Endothelial cell of umbilical vein (primary cell): ENCODE results near the gene PBXIP1. TPM values are rescaled to one million over a fixed set of nuclear protein-coding genes. Genes with fewer than 3 reads are reported as not detected.

Source experiments
- BruUV-seq: library from RNA; stranded (reverse); fragments of 400-500 nt; replicated peaks from 2 replicates; lab custom pipeline; 2021; lab: Mats Ljungman, UMichigan
- CTCF ChIA-PET: fragments of 300-600, 350-600 bp; sonication (Branson Sonifier 250); formaldehyde crosslinking; loops from one replicate; lab custom pipeline; 2021; ENCODE audit warnings: antibody characterized with exemption, inconsistent platforms; lab: Charles Lee
- POLR2A ChIA-PET: fragments of 300-600, 350-600 bp; sonication (Branson Sonifier 250); formaldehyde crosslinking; loops from one replicate; lab custom pipeline; 2021; ENCODE audit warnings: antibody characterized with exemption, inconsistent platforms; lab: Charles Lee
- DNase-seq: peaks from one replicate; pipeline ENCODE4 v3.0.0-alpha.2; 2011; ENCODE audit warnings: low read depth, low spot score
- FAIRE-seq: peaks from 2 replicates; lab custom pipeline; 2011; peaks lifted over from hg19 to GRCh38; lab: Jason Lieb, UNC
- H2AFZ ChIP-seq: 2 replicates; pipeline ENCODE4 v1.6.0; 2012; ENCODE audit warnings: low read depth, low read length, control low read depth, inconsistent platforms
- H3K27ac ChIP-seq: 2 replicates; pipeline ENCODE4 v1.5.1; 2011; ENCODE audit warnings: low read depth, mild to moderate bottlenecking, control low read depth, low read length, moderate library complexity; ENCODE audit not compliant: insufficient read depth
- H3K27me3 ChIP-seq, 2 experiments: 2 replicates each; pipeline versions ENCODE4 v1.6.0 to v1.6.1; 2011; ENCODE audit warnings: low read length in 2 of 2, mixed read lengths in 1 of 2; ENCODE audit not compliant: control insufficient read depth in 2 of 2, insufficient read depth in 2 of 2
- H3K36me3 ChIP-seq, 2 experiments: 2 replicates in 1 of 2; 3 replicates in 1 of 2; pipeline ENCODE4 v1.5.1; 2011; ENCODE audit warnings: low read length in 2 of 2, mild to moderate bottlenecking in 1 of 2, moderate library complexity in 1 of 2; ENCODE audit not compliant: control insufficient read depth in 2 of 2, insufficient read depth in 2 of 2; ENCODE audit errors: extremely low read depth in 1 of 2
- H3K4me1 ChIP-seq: 3 replicates; pipeline ENCODE4 v1.5.1; 2011; ENCODE audit warnings: mild to moderate bottlenecking, low read length; ENCODE audit not compliant: control insufficient read depth, insufficient read depth; ENCODE audit errors: extremely low read depth
- H3K4me2 ChIP-seq: 2 replicates; pipeline ENCODE4 v1.6.1; 2011; ENCODE audit warnings: low read length, control low read depth, mixed read lengths; ENCODE audit not compliant: insufficient read depth
- H3K4me3 ChIP-seq, 3 experiments: fragments of 200-600 bp in 1 of 3; sonication (generic), shearing (Covaris generic) in 1 of 3; replicated peaks in 1 of 3; 2 replicates each; pipeline ENCODE4 v1.5.1; 2011 to 2016; ENCODE audit warnings: control low read depth in 3 of 3, low read length in 3 of 3, mild to moderate bottlenecking in 2 of 3, inconsistent platforms in 1 of 3, low read depth in 1 of 3, moderate library complexity in 1 of 3; ENCODE audit not compliant: insufficient read depth in 1 of 3
- H3K79me2 ChIP-seq: 2 replicates; pipeline ENCODE4 v1.6.0; 2012; ENCODE audit warnings: low read length, inconsistent platforms; ENCODE audit not compliant: control insufficient read depth, insufficient read depth
- H3K9ac ChIP-seq: replicated peaks from 2 replicates; pipeline ENCODE3; 2011; ENCODE audit warnings: low read length, control low read depth; ENCODE audit not compliant: insufficient read depth; ENCODE audit errors: extremely low read depth
- H3K9me1 ChIP-seq: replicated peaks from 3 replicates; pipeline ENCODE4 v1.6.0; 2011; ENCODE audit warnings: mild to moderate bottlenecking, low read length; ENCODE audit not compliant: control insufficient read depth, insufficient read depth; ENCODE audit errors: extremely low read depth
- H3K9me3 ChIP-seq: replicated peaks from 2 replicates; pipeline ENCODE4 v1.5.1; 2012; ENCODE audit warnings: low read length, inconsistent platforms; ENCODE audit not compliant: control insufficient read depth, insufficient read depth
- H4K20me1 ChIP-seq: replicated peaks from 2 replicates; pipeline ENCODE3; 2011; ENCODE audit warnings: mild to moderate bottlenecking, low read length; ENCODE audit not compliant: control insufficient read depth, insufficient read depth; ENCODE audit errors: extremely low read depth
- EZH2 ChIP-seq: IDR thresholded peaks from 2 replicates; pipeline ENCODE4 v1.6.1; 2012; ENCODE audit warnings: borderline replicate concordance, low read depth, mild to moderate bottlenecking, moderate library complexity, low read length, inconsistent platforms; ENCODE audit not compliant: severe bottlenecking
- FOS ChIP-seq: IDR thresholded peaks from 2 replicates; pipeline ENCODE4 v1.6.1; 2011; ENCODE audit warnings: mild to moderate bottlenecking, low read length, moderate library complexity, borderline replicate concordance; ENCODE audit not compliant: insufficient read depth
- GATA2 ChIP-seq: IDR thresholded peaks from 2 replicates; pipeline ENCODE4 v1.7.0; 2011; ENCODE audit warnings: low read depth, mild to moderate bottlenecking, moderate library complexity, mixed read lengths, low read length; ENCODE audit not compliant: insufficient read length, insufficient read depth
- JUN ChIP-seq: IDR thresholded peaks from 2 replicates; pipeline ENCODE4 v1.6.1; 2011; ENCODE audit warnings: borderline replicate concordance, low read depth; ENCODE audit not compliant: insufficient read length, insufficient read depth
- MYC ChIP-seq: IDR thresholded peaks from one replicate; pipeline ENCODE4 v1.6.1; 2011; ENCODE audit warnings: mild to moderate bottlenecking, low read depth, low read length
- POLR2A ChIP-seq: IDR thresholded peaks from 2 replicates; pipeline ENCODE4 v1.6.1; 2012; ENCODE audit warnings: low read depth, mild to moderate bottlenecking, control low read depth, low read length
- POLR2AphosphoS5 ChIP-seq: IDR thresholded peaks from 2 replicates; pipeline ENCODE4 v1.6.1; 2012; ENCODE audit warnings: low read depth, mild to moderate bottlenecking, control low read depth, low read length, moderate library complexity; ENCODE audit not compliant: insufficient read depth
- dilution Hi-C: fragments of 300-500 bp; cut with MboI; formaldehyde crosslinking; loops from one replicate; pipeline ENCODE4 v1.15.0; 2019; ENCODE audit warnings: low sequenced_read_pairs; ENCODE audit not compliant: extremely low pct_ligation_motif_present
- intact Hi-C: fragments of 100-400 bp; cut with micrococcal nuclease; formaldehyde crosslinking; loops from one replicate; pipeline ENCODE4 v1.10.0; 2022
- polyA plus RNA-seq, 4 experiments: library from polyadenylated mRNA; depleted of rRNA in 3 of 4; stranded (reverse) in 3 of 4; unstranded in 1 of 4; fragments of >200 nt; gene quantifications; 2 replicates each; pipeline versions ENCODE4 v1.2.1 to v1.2.3, GENCODE V29; 2011 to 2012; ENCODE audit warnings: missing spikeins in 1 of 4
- total RNA-seq: library from RNA; stranded (reverse); gene quantifications from 2 replicates; pipeline ENCODE4 v1.2.3, GENCODE V29; 2021

The PBXIP1 gene
- total and polyA plus RNA-seq, 2 donors (not counting 3 experiments of a cell fraction or from before 2014, with no cell fraction given): 49.4 to 54.7 TPM

DNA sequence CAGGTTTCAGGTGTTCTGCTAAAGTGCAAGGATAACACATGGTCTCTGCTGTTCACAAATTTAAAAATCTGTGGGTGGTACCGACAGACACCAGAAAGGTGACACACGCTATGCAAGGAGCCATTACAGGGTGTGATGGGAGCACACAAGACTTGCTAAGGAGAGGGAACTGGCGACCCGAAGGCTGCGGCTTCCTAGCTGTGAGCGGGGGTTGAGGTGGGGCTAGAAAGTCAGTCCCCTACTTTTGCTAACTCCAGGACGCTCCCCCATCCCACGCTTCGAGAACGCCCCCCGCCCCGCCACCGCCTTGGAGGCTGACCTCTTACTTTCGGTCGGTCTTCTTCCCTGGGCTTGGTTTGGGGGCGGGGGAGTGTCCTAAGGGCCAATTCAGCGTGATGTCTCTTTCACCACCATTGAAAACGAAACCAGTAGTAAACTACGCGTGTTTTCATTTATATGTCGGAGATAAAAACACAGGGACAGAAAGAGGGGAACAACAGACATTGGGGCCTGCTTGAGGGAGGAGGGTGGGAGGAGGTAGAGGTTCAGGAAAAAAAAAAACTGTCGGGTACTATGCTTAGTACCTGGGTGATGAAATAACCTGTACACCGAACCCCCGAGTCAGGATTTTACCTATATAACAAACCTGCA is 19.6 kb upstream of the PBXIP1 start:
- no TSS peak for BruUV-seq
- intact Hi-C loops (loop anchor here (1.0 to 10.0 kb wide), 3 partner anchors 15 to 491 kb away; partner anchors contain the start of gene PYGO2), dilution Hi-C loops (no loop called here)
- CTCF ChIA-PET: interaction anchor here (1.0 to 8.5 kb wide), 8 partner anchors 14 to 416 kb away, joined by 3 to 81 read pairs (median 3); partner anchors contain the start of gene PYGO2
- no peaks in the 10 kb centered on the region for H3K9me3 ChIP-seq
- no peaks in the 10 kb centered on the region for H4K20me1 ChIP-seq
- no peaks in the 10 kb centered on the region for H3K9me1 ChIP-seq
- H3K36me3 ChIP-seq: no peaks in the 10 kb centered on the region
- H3K27me3 ChIP-seq: no peaks in the 10 kb centered on the region
- peak overlapping the region; percentile 94 for H3K4me2 ChIP-seq
- H2AFZ ChIP-seq: peak overlapping the region; percentile 10
- H3K79me2 ChIP-seq: peaks cover 41% of the 10 kb centered on the region
- DNase-seq (peak; percentile 67), FAIRE-seq (no peak)
- POLR2A ChIA-PET: interaction anchor here (0.7 kb wide), 1 partner anchor 39 kb away, joined by 3 read pairs; the partner anchor contains the start of gene PMVK
- H3K4me1 ChIP-seq: peaks cover 32% of the 10 kb centered on the region
- peak; percentile 1 for TF ChIP-seq POLR2A
- TF ChIP-seq GATA2: no peak
- H3K9ac ChIP-seq: peak overlapping the region; percentile 90
- peak overlapping the region; percentile 99 for H3K27ac ChIP-seq
- peak overlapping the region; percentile 58 to 88 (median 87) for H3K4me3 ChIP-seq

GRCh38 chr1:154974808-154975408 is 19.0 kb upstream of the PBXIP1 start:
- FAIRE-seq (no peak), DNase-seq (peak; percentile 98)
- POLR2A ChIA-PET: no interaction called here
- H4K20me1 ChIP-seq: no peaks in the 10 kb centered on the region
- CTCF ChIA-PET: interaction anchor here (1.0 to 8.5 kb wide), 11 partner anchors 8 to 415 kb away, joined by 3 to 81 read pairs (median 5); partner anchors contain the start of genes FLAD1 and PYGO2
- intact Hi-C loops: loop anchor here (1.0 to 10.0 kb wide), 7 partner anchors 8 to 490 kb away; partner anchors contain the start of genes EFNA1, FLAD1 and PYGO2
- dilution Hi-C loops: no loop called here
- H3K4me3 ChIP-seq: peak overlapping the region; percentile 58 to 88 (median 87)
- peaks cover 47% of the 10 kb centered on the region for H3K79me2 ChIP-seq
- TF ChIP-seq FOS (no peak), MYC (no peak), JUN (no peak), EZH2 (no peak), POLR2A (peak; percentile 69), POLR2AphosphoS5 (peak; percentile 40)
- H3K4me2 ChIP-seq: peak overlapping the region; percentile 94
- peak overlapping the region; percentile 20 for H2AFZ ChIP-seq
- TSS peak; percentile 35 for BruUV-seq
- H3K27me3 ChIP-seq: no peaks in the 10 kb centered on the region
- peak overlapping the region; percentile 90 for H3K9ac ChIP-seq
- H3K27ac ChIP-seq: peak overlapping the region; percentile 99
- no peaks in the 10 kb centered on the region for H3K9me1 ChIP-seq
- H3K9me3 ChIP-seq: no peaks in the 10 kb centered on the region
- H3K4me1 ChIP-seq: peaks cover 33% of the 10 kb centered on the region
- no peaks in the 10 kb centered on the region for H3K36me3 ChIP-seq
